Fibroblast of villous mesenchyme (primary cell): ENCODE data around the gene HSPA1B. TPM values are rescaled to one million over a fixed set of nuclear protein-coding genes. Genes with fewer than 3 reads are reported as not detected.
"Not testable (repeated sequence)": the region's sequence is repeated elsewhere in the genome, so short reads cannot be mapped to it uniquely, and the experiment has no call there.

Experiments used
- DNase-seq: peaks from one replicate; pipeline ENCODE4 v3.0.0-alpha.2; 2010; ENCODE audit warnings: low read depth
- H3K4me3 ChIP-seq: 2 replicates; pipeline ENCODE4 v1.5.1; 2011; ENCODE audit warnings: low read depth, mild to moderate bottlenecking, low read length
- total RNA-seq: library from RNA; depleted of rRNA; stranded (reverse); fragments of >200 nt; gene quantifications from 2 replicates; pipeline ENCODE4 v1.2.3, GENCODE V29; 2012
- TF ChIP-seq, protein P1 (sequence below): IDR thresholded peaks from 2 replicates; pipeline ENCODE4 v1.5.1; 2012; ENCODE audit warnings: low read depth, mild to moderate bottlenecking, low read length; ENCODE audit not compliant: insufficient read depth

The HSPA1B gene
- total RNA-seq, 1 donor: 148 TPM

DNA sequence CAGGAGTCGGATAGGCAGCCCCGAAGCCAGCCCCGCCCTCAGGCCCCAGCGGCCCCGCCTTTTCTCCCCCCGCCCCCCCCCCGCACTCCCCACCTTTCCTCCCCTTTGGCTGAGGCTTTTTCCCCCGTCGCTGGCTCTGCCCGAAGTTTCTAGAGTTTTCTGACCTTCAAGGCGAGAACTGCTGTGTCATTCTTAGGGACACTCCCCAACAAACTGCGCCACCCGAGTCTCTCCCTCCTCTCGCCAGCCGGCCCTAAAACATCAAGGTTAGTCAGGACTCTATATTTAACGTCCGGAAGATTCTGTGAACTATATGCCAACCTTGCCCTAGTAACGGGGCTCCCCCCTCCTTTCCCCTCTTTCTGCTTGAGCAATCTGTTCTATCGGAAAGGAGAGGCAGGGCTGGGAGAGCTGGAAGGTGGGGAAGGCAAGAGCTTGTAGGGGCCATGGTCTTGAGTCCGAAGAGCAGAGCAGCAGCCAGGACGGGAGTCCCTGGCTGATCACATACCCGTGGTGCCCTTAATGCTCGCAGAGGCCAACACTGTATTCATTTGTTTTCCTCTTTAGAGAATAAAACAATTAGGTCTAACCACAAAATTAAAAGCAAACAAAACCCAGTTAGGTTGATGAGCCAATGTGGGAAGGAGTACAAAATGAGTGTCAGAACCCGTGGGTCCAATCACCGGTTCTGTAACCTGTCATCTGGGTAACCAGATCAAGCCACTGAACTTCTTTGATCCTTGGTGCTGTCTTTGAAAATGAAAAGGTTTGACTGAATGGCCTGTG is 5.3 kb upstream of the HSPA1B start:
- peak overlapping the region; percentile 67 for H3K4me3 ChIP-seq
- TF ChIP-seq, protein P1, sequence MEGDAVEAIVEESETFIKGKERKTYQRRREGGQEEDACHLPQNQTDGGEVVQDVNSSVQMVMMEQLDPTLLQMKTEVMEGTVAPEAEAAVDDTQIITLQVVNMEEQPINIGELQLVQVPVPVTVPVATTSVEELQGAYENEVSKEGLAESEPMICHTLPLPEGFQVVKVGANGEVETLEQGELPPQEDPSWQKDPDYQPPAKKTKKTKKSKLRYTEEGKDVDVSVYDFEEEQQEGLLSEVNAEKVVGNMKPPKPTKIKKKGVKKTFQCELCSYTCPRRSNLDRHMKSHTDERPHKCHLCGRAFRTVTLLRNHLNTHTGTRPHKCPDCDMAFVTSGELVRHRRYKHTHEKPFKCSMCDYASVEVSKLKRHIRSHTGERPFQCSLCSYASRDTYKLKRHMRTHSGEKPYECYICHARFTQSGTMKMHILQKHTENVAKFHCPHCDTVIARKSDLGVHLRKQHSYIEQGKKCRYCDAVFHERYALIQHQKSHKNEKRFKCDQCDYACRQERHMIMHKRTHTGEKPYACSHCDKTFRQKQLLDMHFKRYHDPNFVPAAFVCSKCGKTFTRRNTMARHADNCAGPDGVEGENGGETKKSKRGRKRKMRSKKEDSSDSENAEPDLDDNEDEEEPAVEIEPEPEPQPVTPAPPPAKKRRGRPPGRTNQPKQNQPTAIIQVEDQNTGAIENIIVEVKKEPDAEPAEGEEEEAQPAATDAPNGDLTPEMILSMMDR: no peak
- DNase-seq: peak; percentile 88

DNA sequence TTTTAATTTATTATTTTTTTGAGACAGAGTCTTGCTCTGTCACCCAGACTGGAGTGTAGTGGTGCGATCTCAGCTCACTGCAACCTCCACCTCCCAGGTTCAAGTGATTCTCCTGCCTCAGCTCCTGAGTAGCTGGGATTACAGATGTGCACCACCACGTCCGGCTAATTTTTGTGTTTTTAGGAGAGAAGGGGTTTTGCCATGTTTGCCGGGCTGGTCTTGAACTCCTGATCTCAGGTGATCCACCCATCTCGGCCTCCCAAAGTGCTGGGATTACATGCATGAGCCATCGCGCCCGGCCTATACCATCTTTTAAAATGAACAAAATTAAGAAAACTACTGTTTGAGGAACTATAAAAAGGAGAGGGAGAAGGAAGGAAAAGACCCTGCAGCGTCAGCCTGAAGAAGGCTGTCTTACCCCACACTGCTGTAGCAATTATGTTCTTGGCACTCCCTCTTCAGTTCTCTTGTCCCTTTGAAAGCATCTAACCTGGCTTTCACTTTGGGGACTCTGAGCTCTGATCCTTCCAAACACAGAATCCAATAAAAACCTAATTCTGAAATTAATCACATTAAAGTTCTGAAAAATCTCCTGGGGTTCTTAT is 3.8 kb upstream of the HSPA1B start:
- DNase-seq, H3K4me3 ChIP-seq: not testable (repeated sequence)

DNA sequence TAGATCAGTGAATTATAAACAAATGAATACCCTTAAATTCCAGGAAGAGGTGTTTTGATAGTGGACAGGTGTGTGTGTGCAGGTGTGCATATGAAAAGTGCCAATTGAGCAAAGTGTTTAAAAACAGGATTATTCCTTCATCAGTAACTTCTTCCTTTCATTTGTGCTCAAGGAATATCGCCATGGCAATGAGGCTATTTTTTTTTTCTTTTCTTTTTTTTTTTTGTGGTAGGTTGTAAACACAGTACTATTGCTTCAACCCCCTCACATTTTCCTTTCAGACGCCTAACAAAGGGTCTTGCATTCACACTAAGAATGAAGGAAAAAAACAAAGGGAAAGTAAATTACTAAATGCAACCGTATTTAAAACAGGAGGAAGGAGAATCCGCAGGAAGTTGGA is 2.0 kb upstream of the HSPA1B start:
- TF ChIP-seq, protein P1: no peak
- DNase-seq: no peak
- H3K4me3 ChIP-seq: no peak overlapping the region

DNA sequence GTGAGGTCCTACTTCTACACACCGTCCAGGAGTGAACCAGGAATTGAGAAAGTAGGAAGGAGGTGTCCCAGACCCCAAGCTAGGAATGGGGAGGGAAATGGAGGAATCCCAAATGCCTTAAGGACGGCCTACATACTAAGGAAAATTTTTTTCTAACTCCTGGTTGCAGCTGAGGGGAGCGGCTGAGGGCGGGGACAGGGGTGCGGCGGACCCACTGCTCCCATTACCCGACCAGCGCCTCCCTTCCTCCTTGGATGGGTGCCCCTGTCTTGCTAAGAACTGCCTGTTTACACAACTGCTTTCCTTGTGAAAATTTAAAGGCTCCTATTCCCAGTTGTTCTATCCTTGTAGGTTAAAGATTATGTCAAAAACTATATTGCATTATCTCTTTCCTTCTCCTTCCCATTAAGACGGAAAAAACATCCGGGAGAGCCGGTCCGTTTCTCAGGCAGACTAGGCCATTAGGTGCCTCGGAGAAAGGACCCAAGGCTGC is 699 bp upstream of the HSPA1B start:
- H3K4me3 ChIP-seq: peak overlapping the region; percentile 54
- peak; percentile 87 for DNase-seq
- TF ChIP-seq, protein P1: no peak

DNA sequence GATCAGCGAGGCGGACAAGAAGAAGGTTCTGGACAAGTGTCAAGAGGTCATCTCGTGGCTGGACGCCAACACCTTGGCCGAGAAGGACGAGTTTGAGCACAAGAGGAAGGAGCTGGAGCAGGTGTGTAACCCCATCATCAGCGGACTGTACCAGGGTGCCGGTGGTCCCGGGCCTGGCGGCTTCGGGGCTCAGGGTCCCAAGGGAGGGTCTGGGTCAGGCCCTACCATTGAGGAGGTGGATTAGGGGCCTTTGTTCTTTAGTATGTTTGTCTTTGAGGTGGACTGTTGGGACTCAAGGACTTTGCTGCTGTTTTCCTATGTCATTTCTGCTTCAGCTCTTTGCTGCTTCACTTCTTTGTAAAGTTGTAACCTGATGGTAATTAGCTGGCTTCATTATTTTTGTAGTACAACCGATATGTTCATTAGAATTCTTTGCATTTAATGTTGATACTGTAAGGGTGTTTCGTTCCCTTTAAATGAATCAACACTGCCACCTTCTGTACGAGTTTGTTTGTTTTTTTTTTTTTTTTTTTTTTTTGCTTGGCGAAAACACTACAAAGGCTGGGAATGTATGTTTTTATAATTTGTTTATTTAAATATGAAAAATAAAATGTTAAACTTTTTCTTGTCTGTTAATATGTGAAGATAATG is 2.2 kb downstream of the HSPA1B start:
- DNase-seq: peak; percentile 72
- TF ChIP-seq, protein P1: peak; percentile 43
- peak overlapping the region; percentile 84 for H3K4me3 ChIP-seq

DNA sequence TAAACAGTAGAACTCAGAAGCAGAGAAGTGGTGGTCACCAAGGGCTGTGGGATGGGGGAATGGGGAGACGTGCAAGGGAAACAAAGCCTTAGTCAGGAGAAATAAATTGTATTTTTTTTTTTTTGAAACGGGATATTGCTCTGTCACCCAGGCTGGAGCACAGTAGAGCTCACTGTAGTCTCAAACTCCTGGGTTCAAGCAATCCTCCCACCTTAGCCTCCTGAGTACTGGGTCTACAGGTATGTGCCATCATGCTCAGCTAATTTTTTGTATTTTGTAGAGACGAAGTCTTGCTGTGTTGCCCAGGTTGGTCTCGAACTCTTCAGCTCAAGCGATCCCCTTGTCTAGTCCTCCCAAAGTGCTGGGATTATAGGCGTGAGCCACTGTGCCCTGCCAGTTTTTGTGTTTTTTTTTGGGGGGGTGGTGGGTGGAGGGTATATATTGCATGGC is 3.4 kb downstream of the HSPA1B start:
- DNase-seq: no peak
- TF ChIP-seq, protein P1: no peak
- peak overlapping the region; percentile 84 for H3K4me3 ChIP-seq
